CD4-positive, alpha-beta T cell (primary cell): Measurements from ENCODE around the gene GINS3. TPM values are rescaled to one million over a fixed set of nuclear protein-coding genes. Genes with fewer than 3 reads are reported as not detected.

Experiments
- ATAC-seq: fragments of 200-7000 bp; cut with Tn5 transposase; one replicate; pipeline ENCODE4 v1.10.0; 2022; ENCODE audit warnings: mild to moderate bottlenecking; ENCODE audit not compliant: poor library complexity
- CTCF ChIA-PET: fragments of 350-600 bp; sonication (Branson Sonifier 250); formaldehyde crosslinking; loops from one replicate; lab custom pipeline; 2021; ENCODE audit warnings: antibody characterized with exemption, inconsistent platforms; lab: Charles Lee
- POLR2A ChIA-PET: fragments of 350-600 bp; sonication (Branson Sonifier 250); formaldehyde crosslinking; loops from one replicate; lab custom pipeline; 2021; ENCODE audit warnings: antibody characterized with exemption, inconsistent platforms; lab: Charles Lee
- DNase-seq, 14 experiments: peaks; one replicate each; pipeline ENCODE4 v3.0.0-alpha.2; 2013 to 2020; ENCODE audit warnings: mixed read lengths in 2 of 14
- H3K27ac ChIP-seq, 2 donors: one replicate each; pipeline versions ENCODE4 v1.5.1 to v1.7.0; 2013; ENCODE audit warnings: low read length in 2 of 2, low read depth in 1 of 2, mild to moderate bottlenecking in 1 of 2
- H3K27me3 ChIP-seq, 2 experiments: 1 replicate in 1 of 2; 2 replicates in 1 of 2; pipeline versions ENCODE4 v1.6.1 to v1.7.0; 2013; ENCODE audit warnings: low read length in 2 of 2, control low read depth in 1 of 2, mild to moderate bottlenecking in 1 of 2, moderate library complexity in 1 of 2; ENCODE audit not compliant: insufficient read depth in 2 of 2, control insufficient read depth in 1 of 2
- H3K36me3 ChIP-seq: one replicate; pipeline ENCODE4 v1.6.1; 2013; ENCODE audit warnings: low read length, control low read depth; ENCODE audit not compliant: insufficient read depth
- H3K4me1 ChIP-seq: one replicate; pipeline ENCODE4 v1.6.1; 2013; ENCODE audit warnings: low read length, control low read depth; ENCODE audit not compliant: insufficient read depth
- H3K4me3 ChIP-seq: one replicate; pipeline ENCODE4 v1.5.1; 2013; ENCODE audit warnings: mild to moderate bottlenecking, low read length, moderate library complexity
- H3K9me3 ChIP-seq, 2 experiments: 1 replicate in 1 of 2; 2 replicates in 1 of 2; pipeline versions ENCODE4 v1.6.1 to v1.7.0; 2013; ENCODE audit warnings: low read length in 2 of 2, mild to moderate bottlenecking in 2 of 2, control low read depth in 1 of 2, moderate library complexity in 1 of 2; ENCODE audit not compliant: control insufficient read depth in 1 of 2, insufficient read depth in 1 of 2
- H3K27ac Mint-ChIP-seq: one replicate; pipeline ENCODE4 v1.8.0; 2020; ENCODE audit warnings: mixed read lengths
- H3K27me3 Mint-ChIP-seq: one replicate; pipeline ENCODE4 v1.8.0; 2021; ENCODE audit warnings: mixed read lengths
- H3K36me3 Mint-ChIP-seq: one replicate; pipeline ENCODE4 v1.8.0; 2021; ENCODE audit warnings: low read depth, mixed read lengths
- H3K4me1 Mint-ChIP-seq: one replicate; pipeline ENCODE4 v1.8.0; 2021; ENCODE audit warnings: low read depth, mixed read lengths
- H3K4me3 Mint-ChIP-seq: one replicate; pipeline ENCODE4 v1.8.0; 2020; ENCODE audit warnings: mild to moderate bottlenecking, mixed read lengths
- H3K9me3 Mint-ChIP-seq: one replicate; pipeline ENCODE4 v1.8.0; 2020; ENCODE audit warnings: mixed read lengths
- intact Hi-C, 2 experiments: fragments of 100-400 bp; cut with DNase I in 1 of 2; cut with micrococcal nuclease in 1 of 2; formaldehyde crosslinking; loops; one replicate each; pipeline versions ENCODE4 v1.15.1 to v1.9.0; 2023 to 2025; cut with DNase I, micrococcal nuclease
- total RNA-seq, 174 experiments: library from RNA in 2 of 174; stranded (reverse) in 2 of 174; gene quantifications; one replicate each; pipeline ENCODE4 v1.2.3 and lab custom pipeline; 2021 to 2026
- TF ChIP-seq, protein P1 (sequence below): fragments of 200-600 bp; IDR thresholded peaks from one replicate; pipeline ENCODE4 v1.8.0; 2022; ENCODE audit warnings: antibody characterized with exemption, mild to moderate bottlenecking

Gene GINS3
- total RNA-seq, 2 experiments from 2014 or later: 0.27 to 0.36 TPM

DNA sequence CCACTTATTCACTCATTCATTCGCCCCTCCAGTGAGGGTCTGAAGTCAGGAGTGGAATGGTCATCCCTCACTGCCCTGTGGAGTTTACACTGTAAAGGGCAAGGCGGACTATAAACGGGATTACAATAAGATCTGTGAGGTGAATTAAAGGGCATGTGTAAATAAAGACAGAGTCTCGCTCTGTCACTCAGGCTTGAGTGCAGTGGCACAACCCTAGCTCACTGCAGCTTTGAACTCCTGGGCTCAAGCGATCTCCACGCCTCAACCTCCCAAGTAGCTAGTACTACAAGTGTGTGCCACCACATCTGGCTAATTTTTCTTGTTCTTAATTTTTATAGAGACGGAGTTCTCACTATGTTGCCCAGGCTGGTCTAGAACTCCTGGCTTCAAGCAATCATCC, 25.8 kb downstream of the GINS3 start:
- Histone ChIP-seq H3K4me1 (no peaks in the 10 kb centered on the region), H3K36me3 (no peaks in the 10 kb centered on the region), H3K9me3 (no peaks in the 10 kb centered on the region), H3K27me3 (peaks cover 0 to 10% of the 10 kb centered on the region in 2 experiments), H3K4me3 (no peak overlapping the region), H3K27ac (no peak overlapping the region)
- ATAC-seq (no peak), DNase-seq (no peak)
- intact Hi-C loops: no loop called here
- TF ChIP-seq, protein P1, sequence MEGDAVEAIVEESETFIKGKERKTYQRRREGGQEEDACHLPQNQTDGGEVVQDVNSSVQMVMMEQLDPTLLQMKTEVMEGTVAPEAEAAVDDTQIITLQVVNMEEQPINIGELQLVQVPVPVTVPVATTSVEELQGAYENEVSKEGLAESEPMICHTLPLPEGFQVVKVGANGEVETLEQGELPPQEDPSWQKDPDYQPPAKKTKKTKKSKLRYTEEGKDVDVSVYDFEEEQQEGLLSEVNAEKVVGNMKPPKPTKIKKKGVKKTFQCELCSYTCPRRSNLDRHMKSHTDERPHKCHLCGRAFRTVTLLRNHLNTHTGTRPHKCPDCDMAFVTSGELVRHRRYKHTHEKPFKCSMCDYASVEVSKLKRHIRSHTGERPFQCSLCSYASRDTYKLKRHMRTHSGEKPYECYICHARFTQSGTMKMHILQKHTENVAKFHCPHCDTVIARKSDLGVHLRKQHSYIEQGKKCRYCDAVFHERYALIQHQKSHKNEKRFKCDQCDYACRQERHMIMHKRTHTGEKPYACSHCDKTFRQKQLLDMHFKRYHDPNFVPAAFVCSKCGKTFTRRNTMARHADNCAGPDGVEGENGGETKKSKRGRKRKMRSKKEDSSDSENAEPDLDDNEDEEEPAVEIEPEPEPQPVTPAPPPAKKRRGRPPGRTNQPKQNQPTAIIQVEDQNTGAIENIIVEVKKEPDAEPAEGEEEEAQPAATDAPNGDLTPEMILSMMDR: no peak
- no peak overlapping the region for H3K27ac Mint-ChIP-seq
- no peaks in the 10 kb centered on the region for H3K4me1 Mint-ChIP-seq
- no peaks in the 10 kb centered on the region for H3K9me3 Mint-ChIP-seq
- H3K36me3 Mint-ChIP-seq: no peaks in the 10 kb centered on the region
- POLR2A ChIA-PET: no interaction called here
- CTCF ChIA-PET: no interaction called here
- peaks cover 5% of the 10 kb centered on the region for H3K27me3 Mint-ChIP-seq
- no peak overlapping the region for H3K4me3 Mint-ChIP-seq

DNA sequence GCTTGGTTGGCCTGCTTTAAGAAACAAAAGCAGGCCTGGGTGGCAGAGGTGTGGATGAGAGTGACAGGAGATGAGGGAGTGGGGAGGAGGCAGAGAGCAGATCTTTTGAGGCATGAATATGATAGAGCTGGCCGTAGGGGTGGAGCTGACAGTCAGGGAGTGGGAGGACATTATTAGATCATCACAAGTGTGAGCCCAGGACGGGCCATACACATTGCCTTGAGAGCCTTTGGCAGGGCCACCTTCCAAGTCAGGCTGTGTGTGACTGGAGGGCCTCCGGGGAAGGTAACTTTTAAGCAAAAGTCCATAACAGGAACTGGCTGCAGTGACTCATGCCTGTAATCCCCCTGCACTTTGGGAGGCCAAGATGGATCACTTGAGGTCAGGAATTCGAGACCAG, 26.3 kb downstream of the GINS3 start:
- Histone ChIP-seq H3K9me3 (no peaks in the 10 kb centered on the region), H3K4me3 (no peak overlapping the region), H3K27me3 (peaks cover 0 to 10% of the 10 kb centered on the region in 2 experiments), H3K36me3 (no peaks in the 10 kb centered on the region), H3K4me1 (no peaks in the 10 kb centered on the region), H3K27ac (no peak overlapping the region)
- no peak overlapping the region for H3K27ac Mint-ChIP-seq
- ChIA-PET CTCF (no interaction called here), POLR2A (no interaction called here)
- no peak overlapping the region for H3K4me3 Mint-ChIP-seq
- ATAC-seq (no peak), DNase-seq (peak in 2 of 14 experiments; percentile 12 to 15)
- intact Hi-C loops: no loop called here
- H3K9me3 Mint-ChIP-seq: no peaks in the 10 kb centered on the region
- H3K4me1 Mint-ChIP-seq: no peaks in the 10 kb centered on the region
- no peaks in the 10 kb centered on the region for H3K36me3 Mint-ChIP-seq
- TF ChIP-seq, protein P1: no peak
- peaks cover 5% of the 10 kb centered on the region for H3K27me3 Mint-ChIP-seq

DNA sequence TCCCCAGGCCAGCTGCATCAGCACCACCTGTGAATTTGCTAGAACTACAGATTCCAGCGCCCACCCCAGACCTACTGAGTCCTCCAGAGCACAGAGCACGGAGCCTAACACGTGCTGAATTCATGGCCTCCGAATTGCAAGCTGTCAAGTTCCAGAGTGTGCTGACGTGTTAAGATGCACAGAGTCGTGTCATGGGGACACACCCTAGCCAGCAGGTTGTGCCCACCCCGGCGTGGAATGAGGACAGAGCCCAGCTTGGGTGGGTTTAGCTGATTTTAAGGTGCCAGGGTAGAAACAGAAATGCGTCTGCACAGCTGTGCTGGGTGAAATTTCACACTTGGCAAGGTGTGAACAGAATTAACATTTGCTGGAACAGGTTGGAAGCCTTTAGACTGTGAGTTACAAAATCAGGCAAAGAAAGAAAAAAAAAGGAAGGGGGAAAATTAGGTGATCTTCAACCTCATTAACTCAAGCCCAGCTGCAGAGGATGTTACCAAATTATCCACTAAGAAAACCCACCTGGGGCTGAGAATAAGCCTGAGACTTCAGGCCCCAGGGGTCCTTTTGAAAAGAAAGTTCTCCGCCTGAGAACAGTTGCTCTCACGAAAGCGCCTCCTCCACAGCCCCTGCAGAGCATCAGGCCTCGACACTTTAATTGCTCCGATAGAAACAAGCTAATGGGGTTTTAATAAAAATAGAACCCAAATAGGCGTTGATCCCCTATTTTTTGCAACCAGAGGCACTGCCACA, 27.1 kb downstream of the GINS3 start:
- Histone ChIP-seq H3K36me3 (no peaks in the 10 kb centered on the region), H3K27me3 (peaks cover 0 to 10% of the 10 kb centered on the region in 2 experiments), H3K9me3 (no peaks in the 10 kb centered on the region), H3K27ac (no peak overlapping the region), H3K4me1 (no peaks in the 10 kb centered on the region), H3K4me3 (no peak overlapping the region)
- H3K4me3 Mint-ChIP-seq: no peak overlapping the region
- no peaks in the 10 kb centered on the region for H3K9me3 Mint-ChIP-seq
- CTCF ChIA-PET: no interaction called here
- ATAC-seq: no peak
- no peaks in the 10 kb centered on the region for H3K4me1 Mint-ChIP-seq
- H3K27ac Mint-ChIP-seq: no peak overlapping the region
- POLR2A ChIA-PET: no interaction called here
- TF ChIP-seq, protein P1: no peak
- no peaks in the 10 kb centered on the region for H3K36me3 Mint-ChIP-seq
- intact Hi-C loops: no loop called here
- peaks cover 5% of the 10 kb centered on the region for H3K27me3 Mint-ChIP-seq
- DNase-seq: no peak
